NCI-H128 (cell line): ENCODE results near the gene ARRDC2.
A peak's percentile ranks its signal among the peaks of the same experiment; 100 is the strongest.
"Not testable (repeated sequence)": the region's sequence is repeated elsewhere in the genome, so short reads cannot be mapped to it uniquely, and the experiment has no call there.

Source experiments
- DNase-seq: peaks from one replicate; lab custom pipeline; 2025; ENCODE audit not compliant: unreplicated experiment; lab: John Stamatoyannopoulos, UW

ARRDC2 gene

GRCh38 chr19:18007917-18008673 lies at the start of gene ARRDC2:
Gene ARRDC2 (plus strand): TSS chr19:18008170. CDS start chr19:18008311, 141 bp downstream.
- DNase-seq = peak; percentile 79

GRCh38 chr19:17963936-17964691 lies 43.9 kb upstream of the ARRDC2 start:
- DNase-seq = no peak

GRCh38 chr19:17965370-17966128 lies 42.4 kb upstream of the ARRDC2 start:
- no peak for DNase-seq

GRCh38 chr19:17966129-17966483 lies 41.9 kb upstream of the ARRDC2 start:
- no peak for DNase-seq

- no peak for DNase-seq
Observed at GRCh38 chr19:17966550-17967256, 41.3 kb upstream of the ARRDC2 start, which contains the start of gene KCNN1. Gene KCNN1 (plus strand): TSS chr19:17967107. CDS start chr19:17973889, 6,782 bp downstream.

- no peak for DNase-seq
Observed at GRCh38 chr19:17967257-17968051, 40.5 kb upstream of the ARRDC2 start.

GRCh38 chr19:17968362-17968761 lies 39.6 kb upstream of the ARRDC2 start:
- no peak for DNase-seq

GRCh38 chr19:17969096-17969792 lies 38.7 kb upstream of the ARRDC2 start:
- no peak for DNase-seq

GRCh38 chr19:17972230-17972629 lies 35.7 kb upstream of the ARRDC2 start:
- DNase-seq = no peak

- DNase-seq = no peak
Observed at GRCh38 chr19:17973759-17974158, 34.2 kb upstream of the ARRDC2 start.

- DNase-seq = no peak
Observed at GRCh38 chr19:17974551-17974950, 33.4 kb upstream of the ARRDC2 start.

GRCh38 chr19:17975032-17975431 lies 32.9 kb upstream of the ARRDC2 start:
- no peak for DNase-seq

GRCh38 chr19:17977021-17977420 lies 30.9 kb upstream of the ARRDC2 start:
- no peak for DNase-seq

GRCh38 chr19:17977488-17977887 lies 30.5 kb upstream of the ARRDC2 start:
- DNase-seq = no peak

- no peak for DNase-seq
Observed at GRCh38 chr19:17981611-17982010, 26.4 kb upstream of the ARRDC2 start.

- no peak for DNase-seq
Observed at GRCh38 chr19:17982430-17982829, 25.5 kb upstream of the ARRDC2 start.

GRCh38 chr19:17985037-17985818 lies 22.7 kb upstream of the ARRDC2 start:
- DNase-seq = no peak

GRCh38 chr19:17986569-17986968 lies 21.4 kb upstream of the ARRDC2 start:
- not testable (repeated sequence) for DNase-seq

- no peak for DNase-seq
Observed at GRCh38 chr19:17988161-17988560, 19.8 kb upstream of the ARRDC2 start.
